Esophagus muscularis mucosa (tissue), 4 donors: ENCODE measurements around the gene GLOD4.

Experiments used
- CTCF ChIP-seq, 3 experiments: fragments of 200-600 bp in 2 of 3; fragments of 450-650 bp in 1 of 3; sonication (generic) in 2 of 3; IDR thresholded peaks; one replicate each; pipeline ENCODE4 v1.5.1; 2017 to 2019; ENCODE audit warnings: antibody characterized with exemption in 3 of 3, mild to moderate bottlenecking in 2 of 3, moderate library complexity in 1 of 3
- EP300 ChIP-seq: sonication (generic); formaldehyde crosslinking; IDR thresholded peaks from one replicate; pipeline ENCODE4 v1.6.1; 2017; ENCODE audit warnings: antibody characterized with exemption
- POLR2AphosphoS5 ChIP-seq, 2 donors: sonication (generic); formaldehyde crosslinking; IDR thresholded peaks; one replicate each; pipeline ENCODE4 v1.6.1; 2017; ENCODE audit warnings: antibody characterized with exemption in 2 of 2

- TF ChIP-seq CTCF (IDR thresholded peaks at IDR 0.05): no peak
- TF ChIP-seq EP300: no peak
- TF ChIP-seq POLR2AphosphoS5 (IDR thresholded peaks at IDR 0.05): no peak
Measured at GRCh38 chr17:773016-773415, 9.1 kb downstream of the GLOD4 start.
